Neural cell (in vitro differentiated cells): ENCODE measurements around the gene CADM1. TPM values are rescaled to one million over a fixed set of nuclear protein-coding genes. Genes with fewer than 3 reads are reported as not detected.

ENCODE experiments used
- H2AFZ ChIP-seq: fragments of 200-600, 300-800 bp; sonication (generic), shearing (Covaris generic); 2 replicates; pipeline ENCODE4 v1.6.0; 2014; ENCODE audit warnings: low read depth, mild to moderate bottlenecking, antibody characterized with exemption, low read length, moderate library complexity
- H3F3A ChIP-seq: fragments of 200-600 bp; shearing (Covaris generic); 2 replicates; pipeline ENCODE4 v1.6.1; 2016; ENCODE audit warnings: mild to moderate bottlenecking, moderate library complexity, mixed read lengths, antibody characterized with exemption, low read length; ENCODE audit not compliant: insufficient read depth, poor library complexity, severe bottlenecking
- H3K27ac ChIP-seq: fragments of 200-600, 300-800 bp; sonication (generic), shearing (Covaris generic); 2 replicates; pipeline ENCODE4 v1.5.1; 2014; ENCODE audit warnings: mild to moderate bottlenecking, low read length, moderate library complexity
- H3K27me3 ChIP-seq: fragments of 300-800, 200-600 bp; sonication (generic), shearing (Covaris generic); 2 replicates; pipeline ENCODE4 v1.6.0; 2014; ENCODE audit warnings: mild to moderate bottlenecking, low read depth, low read length, moderate library complexity; ENCODE audit not compliant: insufficient read depth
- H3K36me3 ChIP-seq: fragments of 300-800, 200-600 bp; sonication (generic), shearing (Covaris generic); 2 replicates; pipeline ENCODE4 v1.5.1; 2014; ENCODE audit warnings: mild to moderate bottlenecking, antibody characterized with exemption, low read length, moderate library complexity; ENCODE audit not compliant: insufficient read depth
- H3K4me2 ChIP-seq: fragments of 300-800, 200-600 bp; sonication (generic), shearing (Covaris generic); 2 replicates; pipeline ENCODE4 v1.6.0; 2014; ENCODE audit warnings: mild to moderate bottlenecking, low read length
- H3K4me3 ChIP-seq: fragments of 300-800, 200-600 bp; sonication (generic), shearing (Covaris generic); 2 replicates; pipeline ENCODE4 v1.5.1; 2014; ENCODE audit warnings: mild to moderate bottlenecking, low read length, moderate library complexity
- H3K79me2 ChIP-seq: fragments of 200-600 bp; shearing (Covaris generic); replicated peaks from 2 replicates; pipeline ENCODE4 v1.6.0; 2014; ENCODE audit warnings: mild to moderate bottlenecking, low read length, moderate library complexity; ENCODE audit not compliant: insufficient read depth
- H3K9ac ChIP-seq: fragments of 300-800, 200-600 bp; sonication (generic), shearing (Covaris generic); 2 replicates; pipeline ENCODE4 v1.6.1; 2016; ENCODE audit warnings: mild to moderate bottlenecking, low read length, mixed read lengths
- H3K9me2 ChIP-seq: fragments of 200-600 bp; shearing (Covaris generic); 2 replicates; pipeline ENCODE4 v1.6.1; 2016; ENCODE audit warnings: mild to moderate bottlenecking, low read length, mixed read lengths; ENCODE audit not compliant: insufficient read depth
- H3K9me3 ChIP-seq: fragments of 200-600, 300-800 bp; sonication (generic), shearing (Covaris generic); 2 replicates; pipeline ENCODE4 v1.6.1; 2016; ENCODE audit warnings: mild to moderate bottlenecking, mixed run types, low read length, moderate library complexity, mixed read lengths
- H4K20me1 ChIP-seq: fragments of 200-600 bp; shearing (Covaris generic); 2 replicates; pipeline ENCODE4 v1.6.1; 2016; ENCODE audit warnings: mild to moderate bottlenecking, mixed run types; ENCODE audit not compliant: insufficient read depth
- EZH2 ChIP-seq: fragments of 200-600, 300-800 bp; shearing (Covaris generic), sonication (generic); IDR thresholded peaks from 2 replicates; pipeline ENCODE4 v1.6.1; 2014; ENCODE audit warnings: antibody characterized with exemption, low read length, borderline replicate concordance, mild to moderate bottlenecking; ENCODE audit not compliant: insufficient read depth, poor library complexity, severe bottlenecking
- POLR2AphosphoS5 ChIP-seq: IDR thresholded peaks from 2 replicates; pipeline ENCODE4 v1.6.1; 2012
- SMC3 ChIP-seq: fragments of 450-650 bp; conservative IDR thresholded peaks from 2 replicates; pipeline ENCODE4 v1.6.1; 2014; ENCODE audit warnings: antibody characterized with exemption, mild to moderate bottlenecking, moderate library complexity; ENCODE audit not compliant: poor library complexity
- polyA plus RNA-seq: library from polyadenylated mRNA; depleted of rRNA; stranded (reverse); fragments of >200 nt; gene quantifications from 2 replicates; pipeline ENCODE4 v1.2.3, GENCODE V29; 2014
- TF ChIP-seq, protein P1 (sequence below): IDR thresholded peaks from 2 replicates; pipeline ENCODE4 v1.6.1; 2012; ENCODE audit warnings: borderline replicate concordance

CADM1 gene
- polyA plus RNA-seq, 1 donor from 2014 or later = 92.1 TPM

DNA sequence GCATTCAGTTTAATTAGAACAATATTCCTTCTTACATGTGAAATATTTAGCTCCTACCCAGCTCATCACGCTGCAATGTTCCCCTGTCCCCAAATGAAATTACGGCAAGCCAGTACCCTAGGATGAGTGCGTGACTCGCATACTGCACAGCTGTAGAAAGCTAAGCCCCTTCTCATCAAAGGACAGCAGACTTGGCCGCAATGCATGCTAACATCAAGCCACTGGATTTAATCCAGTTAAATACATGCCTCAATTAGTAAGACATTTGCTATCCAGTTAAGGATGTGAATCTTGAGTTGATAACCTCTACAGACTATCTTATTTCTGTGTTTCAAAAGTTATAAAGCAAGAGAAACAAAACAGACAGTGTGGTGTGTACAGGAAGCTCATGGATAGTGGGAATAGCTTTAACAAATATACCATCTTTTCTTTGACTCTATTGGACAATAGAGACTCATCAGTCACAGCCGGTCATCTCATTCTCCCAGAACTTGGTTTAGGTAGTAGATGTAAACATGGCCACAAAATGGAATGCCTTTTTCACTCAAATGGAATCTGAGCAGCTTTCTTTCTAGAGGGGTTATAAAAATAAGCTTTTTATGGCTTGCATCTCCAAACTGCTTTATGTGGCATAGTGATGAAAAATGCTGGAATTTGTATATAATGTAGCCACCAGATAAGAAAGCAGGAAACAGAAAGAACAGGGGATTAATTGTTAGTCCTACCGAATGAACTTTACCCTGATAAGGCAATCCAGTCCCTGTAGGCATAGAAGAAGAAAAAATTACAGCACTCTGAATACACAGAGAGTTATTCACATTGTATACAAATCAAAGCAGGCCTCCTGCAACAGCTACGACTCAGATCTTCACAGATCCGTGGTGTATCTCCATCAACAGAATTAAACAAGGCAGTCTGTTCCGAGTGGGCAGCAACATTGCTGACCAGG is 224.1 kb downstream of the CADM1 start (continued):
- TF ChIP-seq, protein P1, sequence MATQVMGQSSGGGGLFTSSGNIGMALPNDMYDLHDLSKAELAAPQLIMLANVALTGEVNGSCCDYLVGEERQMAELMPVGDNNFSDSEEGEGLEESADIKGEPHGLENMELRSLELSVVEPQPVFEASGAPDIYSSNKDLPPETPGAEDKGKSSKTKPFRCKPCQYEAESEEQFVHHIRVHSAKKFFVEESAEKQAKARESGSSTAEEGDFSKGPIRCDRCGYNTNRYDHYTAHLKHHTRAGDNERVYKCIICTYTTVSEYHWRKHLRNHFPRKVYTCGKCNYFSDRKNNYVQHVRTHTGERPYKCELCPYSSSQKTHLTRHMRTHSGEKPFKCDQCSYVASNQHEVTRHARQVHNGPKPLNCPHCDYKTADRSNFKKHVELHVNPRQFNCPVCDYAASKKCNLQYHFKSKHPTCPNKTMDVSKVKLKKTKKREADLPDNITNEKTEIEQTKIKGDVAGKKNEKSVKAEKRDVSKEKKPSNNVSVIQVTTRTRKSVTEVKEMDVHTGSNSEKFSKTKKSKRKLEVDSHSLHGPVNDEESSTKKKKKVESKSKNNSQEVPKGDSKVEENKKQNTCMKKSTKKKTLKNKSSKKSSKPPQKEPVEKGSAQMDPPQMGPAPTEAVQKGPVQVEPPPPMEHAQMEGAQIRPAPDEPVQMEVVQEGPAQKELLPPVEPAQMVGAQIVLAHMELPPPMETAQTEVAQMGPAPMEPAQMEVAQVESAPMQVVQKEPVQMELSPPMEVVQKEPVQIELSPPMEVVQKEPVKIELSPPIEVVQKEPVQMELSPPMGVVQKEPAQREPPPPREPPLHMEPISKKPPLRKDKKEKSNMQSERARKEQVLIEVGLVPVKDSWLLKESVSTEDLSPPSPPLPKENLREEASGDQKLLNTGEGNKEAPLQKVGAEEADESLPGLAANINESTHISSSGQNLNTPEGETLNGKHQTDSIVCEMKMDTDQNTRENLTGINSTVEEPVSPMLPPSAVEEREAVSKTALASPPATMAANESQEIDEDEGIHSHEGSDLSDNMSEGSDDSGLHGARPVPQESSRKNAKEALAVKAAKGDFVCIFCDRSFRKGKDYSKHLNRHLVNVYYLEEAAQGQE = no peak

GRCh38 chr11:115276799-115277198 is 227.4 kb downstream of the CADM1 start:
- Histone ChIP-seq H3K27me3 (no peaks in the 10 kb centered on the region), H3K9me2 (no peaks in the 10 kb centered on the region), H3K36me3 (no peaks in the 10 kb centered on the region), H3K9ac (peak overlapping the region; percentile 25), H3K4me2 (no peak overlapping the region), H2AFZ (peak overlapping the region; percentile 14), H3K27ac (no peak overlapping the region), H4K20me1 (no peaks in the 10 kb centered on the region), H3K4me3 (no peak overlapping the region), H3F3A (no peaks in the 10 kb centered on the region), H3K79me2 (peaks cover 7% of the 10 kb centered on the region), H3K9me3 (no peaks in the 10 kb centered on the region)
- TF ChIP-seq, protein P1 = no peak
- no peak for TF ChIP-seq POLR2AphosphoS5
- TF ChIP-seq SMC3 = no peak
- TF ChIP-seq EZH2 = no peak

DNA sequence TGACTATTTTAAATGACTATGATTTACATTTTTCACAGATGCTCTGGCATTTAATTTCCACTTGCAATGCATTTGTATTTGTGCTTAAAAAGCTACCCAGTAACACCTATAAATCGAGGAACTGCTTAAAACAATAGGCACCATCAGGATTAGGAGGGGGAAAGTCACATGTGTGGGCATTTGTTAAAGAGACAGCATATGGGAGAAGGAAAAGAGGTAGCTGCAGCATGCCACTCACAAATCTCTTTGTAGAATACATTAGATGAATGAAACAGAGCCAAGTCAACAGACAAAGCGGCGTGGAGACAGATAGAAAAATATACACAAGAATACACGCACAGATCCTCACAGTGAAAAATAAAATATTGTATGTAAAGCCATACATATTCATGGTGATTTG is 228.0 kb downstream of the CADM1 start:
- H3K27ac ChIP-seq = peak overlapping the region; percentile 19

More for the DNA sequence above, 228.0 kb downstream of the CADM1 start:
- Histone ChIP-seq H3K4me2 (peak overlapping the region; percentile 20), H3F3A (no peaks in the 10 kb centered on the region), H2AFZ (no peak overlapping the region), H3K4me3 (peak overlapping the region; percentile 9), H3K27me3 (no peaks in the 10 kb centered on the region), H3K79me2 (peaks cover 8% of the 10 kb centered on the region), H3K36me3 (no peaks in the 10 kb centered on the region), H3K9ac (peak overlapping the region; percentile 25), H3K9me3 (no peaks in the 10 kb centered on the region), H3K9me2 (no peaks in the 10 kb centered on the region), H4K20me1 (no peaks in the 10 kb centered on the region)
- TF ChIP-seq POLR2AphosphoS5 (no peak), EZH2 (no peak)
